RWPE2 (cell line): ENCODE measurements around the gene ARPC5L.

Experiments
- ATAC-seq: fragments of 200-7000 bp; cut with Tn5 transposase; 3 replicates; pipeline ENCODE4 v1.9.1; 2021; ENCODE audit warnings: low read depth
- DNase-seq: peaks from one replicate; pipeline ENCODE4 v3.0.0-alpha.2; 2020; ENCODE audit warnings: low spot score
- H3K27ac ChIP-seq: fragments of 450-650 bp; 2 replicates; pipeline ENCODE4 v1.5.1; 2017; ENCODE audit warnings: mild to moderate bottlenecking; ENCODE audit not compliant: poor library complexity, severe bottlenecking
- H3K27me3 ChIP-seq: fragments of 250-450 bp; sonication (Bioruptor Pico); 2 replicates; pipeline ENCODE4 v1.5.1; 2021; ENCODE audit warnings: mild to moderate bottlenecking, moderate library complexity; ENCODE audit not compliant: insufficient read depth, poor library complexity, severe bottlenecking
- H3K36me3 ChIP-seq: fragments of 250-450 bp; sonication (Bioruptor Pico); 2 replicates; pipeline ENCODE4 v1.5.1; 2020; ENCODE audit warnings: low read depth, mild to moderate bottlenecking, moderate library complexity
- H3K4me1 ChIP-seq: fragments of 250-450 bp; sonication (Bioruptor Pico); 2 replicates; pipeline ENCODE4 v1.5.1; 2021; ENCODE audit warnings: mild to moderate bottlenecking, moderate library complexity; ENCODE audit not compliant: insufficient read depth, poor library complexity, severe bottlenecking
- H3K4me3 ChIP-seq: fragments of 250-450 bp; sonication (Bioruptor Pico); 2 replicates; pipeline ENCODE4 v1.5.1; 2021; ENCODE audit warnings: mild to moderate bottlenecking, moderate library complexity; ENCODE audit not compliant: severe bottlenecking
- H3K9me3 ChIP-seq: fragments of 250-450 bp; sonication (Bioruptor Pico); 2 replicates; pipeline ENCODE4 v1.5.1; 2021; ENCODE audit warnings: mild to moderate bottlenecking, moderate library complexity; ENCODE audit not compliant: severe bottlenecking
- TF ChIP-seq, protein P1 (sequence below): fragments of 450-650 bp; IDR thresholded peaks from one replicate; pipeline ENCODE4 v1.5.1; 2017; ENCODE audit warnings: mild to moderate bottlenecking, moderate library complexity; ENCODE audit not compliant: poor library complexity, severe bottlenecking

The ARPC5L gene

DNA sequence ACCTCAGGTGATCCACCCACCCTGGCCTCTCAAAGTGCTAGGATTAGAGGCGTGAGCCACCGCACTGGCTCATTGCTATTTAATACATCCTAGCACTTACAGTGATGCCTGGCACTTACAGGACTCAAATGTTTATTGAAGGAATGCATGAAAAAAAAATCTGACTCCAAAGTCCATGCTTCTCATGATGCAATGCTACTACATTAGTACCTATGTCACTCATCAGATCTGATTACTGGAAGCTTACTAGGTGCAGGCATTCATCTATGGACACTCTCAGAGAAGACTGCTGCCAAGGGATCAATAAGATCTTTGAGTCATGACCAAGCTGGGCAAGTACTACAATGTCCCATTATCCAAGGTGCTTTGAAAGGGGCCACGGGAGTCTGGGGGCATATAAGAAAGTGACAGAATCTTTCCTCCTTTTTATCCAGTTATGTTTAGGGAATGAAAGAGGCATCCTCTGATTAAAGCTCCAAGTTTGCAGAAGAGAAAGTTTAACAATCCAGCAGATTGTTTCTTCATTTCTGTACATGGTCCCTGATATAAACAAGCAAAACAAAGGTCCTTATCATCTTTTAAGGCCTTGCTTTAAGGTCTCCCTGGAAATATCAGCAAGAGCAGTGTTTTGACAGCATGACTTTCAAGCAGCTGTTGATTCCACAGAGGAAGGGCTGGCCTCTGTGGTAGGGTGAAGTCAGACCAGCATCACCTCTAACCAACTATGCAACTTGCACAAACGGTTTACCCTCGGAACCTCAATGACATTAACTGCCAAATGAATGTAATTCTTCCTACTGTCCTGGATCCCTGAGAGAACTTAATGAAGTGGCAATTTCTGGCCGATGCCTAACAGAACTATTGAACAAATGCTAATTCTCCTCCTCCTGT is 35.9 kb downstream of the ARPC5L start:
- TF ChIP-seq, protein P1, sequence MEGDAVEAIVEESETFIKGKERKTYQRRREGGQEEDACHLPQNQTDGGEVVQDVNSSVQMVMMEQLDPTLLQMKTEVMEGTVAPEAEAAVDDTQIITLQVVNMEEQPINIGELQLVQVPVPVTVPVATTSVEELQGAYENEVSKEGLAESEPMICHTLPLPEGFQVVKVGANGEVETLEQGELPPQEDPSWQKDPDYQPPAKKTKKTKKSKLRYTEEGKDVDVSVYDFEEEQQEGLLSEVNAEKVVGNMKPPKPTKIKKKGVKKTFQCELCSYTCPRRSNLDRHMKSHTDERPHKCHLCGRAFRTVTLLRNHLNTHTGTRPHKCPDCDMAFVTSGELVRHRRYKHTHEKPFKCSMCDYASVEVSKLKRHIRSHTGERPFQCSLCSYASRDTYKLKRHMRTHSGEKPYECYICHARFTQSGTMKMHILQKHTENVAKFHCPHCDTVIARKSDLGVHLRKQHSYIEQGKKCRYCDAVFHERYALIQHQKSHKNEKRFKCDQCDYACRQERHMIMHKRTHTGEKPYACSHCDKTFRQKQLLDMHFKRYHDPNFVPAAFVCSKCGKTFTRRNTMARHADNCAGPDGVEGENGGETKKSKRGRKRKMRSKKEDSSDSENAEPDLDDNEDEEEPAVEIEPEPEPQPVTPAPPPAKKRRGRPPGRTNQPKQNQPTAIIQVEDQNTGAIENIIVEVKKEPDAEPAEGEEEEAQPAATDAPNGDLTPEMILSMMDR, result no peak
- H3K27me3 ChIP-seq, result no peaks in the 10 kb centered on the region
- H3K4me1 ChIP-seq, result peaks cover 7% of the 10 kb centered on the region
- H3K36me3 ChIP-seq, result peaks cover 47% of the 10 kb centered on the region
- no peak overlapping the region for H3K4me3 ChIP-seq
- H3K9me3 ChIP-seq, result no peaks in the 10 kb centered on the region
- no peak for DNase-seq
- ATAC-seq, result no peak
- H3K27ac ChIP-seq, result no peak overlapping the region

DNA sequence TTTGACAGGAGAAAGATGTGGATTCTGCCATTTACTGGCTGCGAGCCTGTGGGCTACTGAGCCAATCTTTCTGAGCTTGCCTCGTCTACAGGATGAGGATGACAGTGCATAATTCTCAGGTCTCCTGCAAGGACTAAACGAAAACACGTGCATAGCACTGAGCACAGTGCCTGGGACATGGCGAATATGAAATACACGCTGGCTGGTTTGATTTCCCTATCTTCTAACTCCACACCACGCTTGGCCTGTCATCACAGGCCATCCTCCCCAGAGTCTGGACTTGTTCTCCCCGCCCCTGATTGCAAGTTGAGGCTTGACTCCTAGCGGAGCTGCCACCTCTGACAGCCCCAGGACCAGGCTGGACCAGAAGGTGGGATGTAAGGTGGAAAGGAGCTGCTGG is 37.9 kb downstream of the ARPC5L start:
- peaks cover 7% of the 10 kb centered on the region for H3K4me1 ChIP-seq
- DNase-seq, result no peak
- no peak overlapping the region for H3K27ac ChIP-seq
- peak; percentile 35; the same call in 1 of the 3 replicates for ATAC-seq
- H3K4me3 ChIP-seq, result no peak overlapping the region
- H3K36me3 ChIP-seq, result peaks cover 32% of the 10 kb centered on the region
- TF ChIP-seq, protein P1, result no peak
- H3K9me3 ChIP-seq, result no peaks in the 10 kb centered on the region
- H3K27me3 ChIP-seq, result no peaks in the 10 kb centered on the region

DNA sequence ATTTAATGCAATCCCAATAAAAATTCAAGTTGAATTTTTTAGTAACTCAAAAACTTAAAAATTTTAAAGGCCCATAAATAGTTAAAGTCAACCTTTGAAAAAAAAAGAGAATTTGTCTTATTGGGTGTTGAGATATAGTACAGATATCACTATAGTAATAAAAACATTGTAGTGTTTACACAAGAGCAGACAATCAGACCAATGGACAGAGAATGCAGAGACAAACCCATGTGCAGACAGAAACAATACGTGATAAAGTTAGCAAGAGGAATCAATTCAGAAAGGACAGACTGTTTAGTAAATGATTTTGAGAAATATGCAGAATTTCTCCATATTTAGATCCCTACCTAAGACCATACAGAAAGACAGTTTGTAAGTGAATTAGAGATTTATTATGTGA is 45.0 kb downstream of the ARPC5L start:
- no peak overlapping the region for H3K4me3 ChIP-seq
- ATAC-seq, result no peak
- H3K4me1 ChIP-seq, result peaks cover under 1% of the 10 kb centered on the region
- no peaks in the 10 kb centered on the region for H3K9me3 ChIP-seq
- no peak for DNase-seq
- H3K36me3 ChIP-seq, result peaks cover 33% of the 10 kb centered on the region
- H3K27me3 ChIP-seq, result no peaks in the 10 kb centered on the region
- TF ChIP-seq, protein P1, result no peak
- H3K27ac ChIP-seq, result no peak overlapping the region

DNA sequence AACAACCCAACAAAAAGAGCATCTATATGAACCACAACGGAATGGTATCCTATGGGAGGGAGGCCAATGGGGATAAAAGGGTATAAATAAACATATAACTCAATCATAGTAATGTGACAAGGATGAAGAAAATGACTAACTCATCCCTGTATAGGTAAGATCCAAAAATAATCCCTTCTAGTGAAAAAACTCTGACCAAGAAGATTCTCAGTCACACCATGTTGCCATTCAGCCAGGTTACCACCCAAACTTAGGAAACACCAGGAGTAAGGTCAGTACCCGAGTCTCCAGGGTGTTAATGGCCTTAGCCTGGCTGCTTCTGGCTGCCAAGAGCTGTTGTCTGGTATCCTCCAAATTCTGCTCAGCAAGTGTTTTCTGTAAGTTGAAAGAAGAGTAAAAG is 46.2 kb downstream of the ARPC5L start:
- TF ChIP-seq, protein P1, result no peak

DNA sequence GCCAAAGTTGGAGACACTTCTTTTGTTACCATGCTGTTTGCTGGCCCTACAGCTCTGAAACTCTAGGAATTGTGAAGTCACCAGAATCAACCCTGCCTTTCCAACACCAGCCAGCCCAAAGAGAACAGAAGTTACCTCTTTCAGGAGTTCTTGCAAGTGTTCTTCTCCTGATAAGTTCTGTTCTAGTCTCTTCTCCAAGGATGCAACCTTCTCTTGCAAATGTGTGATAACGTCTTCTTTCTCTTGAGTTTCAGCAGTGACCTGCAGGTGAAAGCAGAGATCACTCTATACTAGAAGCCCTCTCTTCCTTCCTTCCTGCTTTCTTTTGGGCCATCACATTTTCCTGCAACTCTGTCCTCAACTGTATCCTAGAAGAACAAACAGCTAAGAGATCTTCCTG is 49.8 kb downstream of the ARPC5L start:
- no peaks in the 10 kb centered on the region for H3K4me1 ChIP-seq
- H3K36me3 ChIP-seq, result peaks cover 35% of the 10 kb centered on the region
- ATAC-seq (no peak), DNase-seq (no peak)
- H3K27me3 ChIP-seq, result no peaks in the 10 kb centered on the region
- no peaks in the 10 kb centered on the region for H3K9me3 ChIP-seq
- no peak overlapping the region for H3K27ac ChIP-seq
- no peak overlapping the region for H3K4me3 ChIP-seq
- TF ChIP-seq, protein P1, result no peak

More for the DNA sequence above, 46.2 kb downstream of the ARPC5L start:
- DNase-seq, result no peak
- Histone ChIP-seq H3K4me1 (no peaks in the 10 kb centered on the region), H3K27ac (no peak overlapping the region), H3K36me3 (peaks cover 30% of the 10 kb centered on the region), H3K4me3 (no peak overlapping the region), H3K27me3 (no peaks in the 10 kb centered on the region), H3K9me3 (no peaks in the 10 kb centered on the region)
- no peak for ATAC-seq
